Cerebellar cortex (tissue), 1 donor: Measurements from ENCODE around the gene TMEM176B.

Experiments used
- DNase-seq: peaks from one replicate; pipeline ENCODE4 v3.0.0-alpha.2; 2015; ENCODE audit warnings: low spot score

TMEM176B gene

DNA sequence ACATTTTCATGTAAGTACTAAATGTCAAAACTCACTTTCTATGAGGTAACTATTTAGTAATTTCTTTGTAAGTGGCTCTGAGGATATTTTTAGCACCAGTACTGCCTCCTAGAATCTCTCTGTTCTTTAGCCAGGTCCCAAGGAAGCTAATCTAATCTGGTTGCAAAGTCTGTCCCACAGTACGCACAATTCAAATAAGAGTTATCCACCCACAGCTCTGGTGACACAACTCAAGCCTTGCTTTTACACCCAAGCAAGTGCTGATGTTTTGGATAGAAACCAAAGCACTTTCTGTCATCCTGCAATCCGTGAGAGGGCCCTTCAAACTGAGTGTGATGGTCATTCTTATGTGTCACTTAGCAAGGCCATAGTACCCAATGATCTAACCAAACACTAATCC lies 48.5 kb downstream of the TMEM176B start:
- DNase-seq = no peak

DNA sequence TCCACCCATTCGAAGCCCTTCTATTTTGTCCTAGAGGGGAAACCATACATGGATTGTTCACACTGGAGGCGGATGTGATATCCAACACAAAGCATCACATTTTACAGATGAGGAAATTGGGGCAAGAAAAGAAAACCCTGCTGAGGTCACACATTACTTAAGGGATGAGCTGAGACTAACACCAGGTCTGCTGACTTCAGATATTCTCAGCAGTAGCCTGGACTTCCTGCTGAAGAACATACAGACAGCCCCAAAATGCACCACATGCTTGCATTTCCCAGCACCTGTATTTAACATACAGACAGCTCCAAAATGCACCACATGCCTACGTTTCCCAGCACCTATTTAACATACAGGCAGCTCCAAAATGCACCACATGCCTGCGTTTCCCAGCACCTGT lies 51.8 kb downstream of the TMEM176B start:
- DNase-seq = no peak

DNA sequence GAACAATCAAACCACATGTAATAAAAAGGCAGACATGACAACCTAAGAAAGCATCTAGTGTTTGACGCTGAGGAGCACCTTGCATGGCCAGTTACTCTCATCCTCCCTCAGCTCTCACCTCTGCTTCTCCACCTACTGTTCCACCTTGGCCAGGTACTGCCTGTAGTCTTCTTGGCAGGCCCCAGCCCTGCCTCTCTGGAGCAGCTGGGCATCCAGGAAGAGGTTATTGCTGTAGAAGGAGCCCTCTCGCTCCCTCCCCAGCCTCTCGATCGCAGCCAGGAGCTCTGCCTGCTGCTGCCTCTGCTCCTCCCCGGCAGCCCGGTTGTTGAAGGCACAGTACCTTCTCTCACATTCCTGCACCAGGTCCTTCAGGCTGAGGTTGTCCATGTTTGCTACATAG lies 53.2 kb downstream of the TMEM176B start:
- no peak for DNase-seq

DNA sequence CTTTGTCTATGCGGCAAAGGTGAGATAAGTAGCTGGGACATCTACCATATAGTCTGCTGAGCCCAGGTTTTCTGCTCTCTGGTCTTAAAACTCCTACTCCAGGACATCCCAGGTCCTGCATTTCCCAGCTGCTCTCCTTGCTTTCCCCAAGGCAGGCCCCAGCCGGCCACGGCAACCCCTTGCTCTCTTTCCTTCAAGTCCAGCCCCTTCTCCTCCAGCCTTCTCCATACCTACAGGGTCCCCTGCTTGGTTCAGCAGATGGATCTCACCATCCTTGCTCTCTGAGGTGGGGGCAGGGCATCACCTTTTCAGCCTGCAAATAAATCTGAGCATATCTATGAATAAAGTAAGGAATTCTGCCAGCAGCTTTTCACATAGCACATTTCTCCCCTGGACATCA lies 54.3 kb downstream of the TMEM176B start:
- no peak for DNase-seq

DNA sequence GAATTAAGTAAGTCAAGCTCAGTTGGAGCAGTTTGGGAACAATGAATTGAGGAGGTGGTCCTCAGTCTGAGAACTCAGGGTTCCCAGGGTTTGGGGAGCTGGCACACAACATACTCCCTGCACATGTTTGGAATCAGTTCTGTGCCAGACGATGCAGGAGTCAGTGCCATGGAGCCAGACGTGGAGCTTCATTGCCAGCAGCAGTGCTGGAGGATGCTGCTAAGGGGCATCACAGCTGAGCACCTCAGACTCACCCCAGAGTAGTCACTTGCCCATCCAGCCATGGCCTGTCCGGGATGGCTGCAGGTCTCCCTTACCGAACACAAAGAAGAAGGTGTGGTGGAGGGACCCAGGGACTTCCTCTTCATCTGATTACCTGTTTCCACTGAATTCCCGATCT lies 55.1 kb downstream of the TMEM176B start:
- DNase-seq = no peak

DNA sequence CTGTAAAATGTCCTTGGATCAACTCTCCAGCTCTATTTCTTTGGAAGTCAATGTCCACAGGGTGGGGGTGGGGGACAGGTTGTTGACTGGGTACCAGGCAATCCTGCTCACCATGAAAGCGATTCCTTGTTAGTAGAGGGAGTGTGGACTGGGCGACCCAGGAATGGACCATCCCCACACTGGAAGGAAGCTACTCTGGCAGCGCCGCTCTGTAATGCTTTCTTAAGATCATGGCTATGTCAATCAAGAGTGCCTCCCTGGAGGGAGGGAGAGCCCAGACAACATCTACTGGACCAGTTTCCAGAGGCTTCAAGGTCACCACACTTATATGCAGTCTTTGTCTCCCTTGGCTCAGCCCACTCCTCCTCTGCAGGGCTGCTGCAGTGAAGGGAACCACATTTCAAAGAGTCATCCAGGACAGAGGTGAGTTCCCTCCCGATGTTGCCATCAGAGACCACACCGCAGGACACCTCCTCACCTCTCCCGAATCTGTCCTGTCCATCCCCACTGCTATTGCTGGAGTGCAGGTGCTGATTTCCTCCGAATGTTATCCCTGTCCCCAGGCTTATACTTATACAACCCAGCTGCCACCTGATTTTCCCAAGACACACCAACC lies 56.0 kb downstream of the TMEM176B start:
- no peak for DNase-seq

DNA sequence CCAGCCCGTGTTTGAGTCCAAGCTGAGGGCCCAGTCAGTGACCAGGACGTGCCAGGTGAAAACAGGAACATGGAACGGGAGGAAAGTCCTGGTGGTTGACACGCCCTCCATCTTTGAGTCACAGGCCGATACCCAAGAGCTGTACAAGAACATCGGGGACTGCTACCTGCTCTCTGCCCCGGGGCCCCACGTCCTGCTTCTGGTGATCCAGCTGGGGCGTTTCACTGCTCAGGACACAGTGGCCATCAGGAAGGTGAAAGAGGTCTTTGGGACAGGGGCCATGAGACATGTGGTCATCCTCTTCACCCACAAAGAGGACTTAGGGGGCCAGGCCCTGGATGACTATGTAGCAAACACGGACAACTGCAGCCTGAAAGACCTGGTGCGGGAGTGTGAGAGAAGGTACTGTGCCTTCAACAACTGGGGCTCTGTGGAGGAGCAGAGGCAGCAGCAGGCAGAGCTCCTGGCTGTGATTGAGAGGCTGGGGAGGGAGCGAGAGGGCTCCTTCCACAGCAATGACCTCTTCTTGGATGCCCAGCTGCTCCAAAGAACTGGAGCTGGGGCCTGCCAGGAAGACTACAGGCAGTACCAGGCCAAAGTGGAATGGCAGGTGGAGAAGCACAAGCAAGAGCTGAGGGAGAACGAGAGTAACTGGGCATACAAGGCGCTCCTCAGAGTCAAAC lies 57.7 kb downstream of the TMEM176B start:
- no peak for DNase-seq
